PC-3 (cell line): ENCODE data around the gene DHX40.

ENCODE experiments used
- EZH2 ChIP-seq: fragments of 300-600 bp; sonication (generic); IDR thresholded peaks from one replicate; pipeline ENCODE4 v1.6.1; 2017; ENCODE audit warnings: antibody characterized with exemption, mild to moderate bottlenecking, low read length; ENCODE audit not compliant: unreplicated experiment
- EZH2phosphoT487 ChIP-seq: fragments of 300-600 bp; sonication (generic); IDR thresholded peaks from 2 replicates; pipeline ENCODE4 v1.6.1; 2018; ENCODE audit warnings: mild to moderate bottlenecking, antibody characterized with exemption, low read length, borderline replicate concordance
- TF ChIP-seq, protein P1 (sequence below): fragments of 300-600 bp; sonication (generic); conservative IDR thresholded peaks from 2 replicates; pipeline ENCODE4 v1.5.1; 2017; ENCODE audit warnings: antibody characterized with exemption, low read depth, mild to moderate bottlenecking, low read length

DNA sequence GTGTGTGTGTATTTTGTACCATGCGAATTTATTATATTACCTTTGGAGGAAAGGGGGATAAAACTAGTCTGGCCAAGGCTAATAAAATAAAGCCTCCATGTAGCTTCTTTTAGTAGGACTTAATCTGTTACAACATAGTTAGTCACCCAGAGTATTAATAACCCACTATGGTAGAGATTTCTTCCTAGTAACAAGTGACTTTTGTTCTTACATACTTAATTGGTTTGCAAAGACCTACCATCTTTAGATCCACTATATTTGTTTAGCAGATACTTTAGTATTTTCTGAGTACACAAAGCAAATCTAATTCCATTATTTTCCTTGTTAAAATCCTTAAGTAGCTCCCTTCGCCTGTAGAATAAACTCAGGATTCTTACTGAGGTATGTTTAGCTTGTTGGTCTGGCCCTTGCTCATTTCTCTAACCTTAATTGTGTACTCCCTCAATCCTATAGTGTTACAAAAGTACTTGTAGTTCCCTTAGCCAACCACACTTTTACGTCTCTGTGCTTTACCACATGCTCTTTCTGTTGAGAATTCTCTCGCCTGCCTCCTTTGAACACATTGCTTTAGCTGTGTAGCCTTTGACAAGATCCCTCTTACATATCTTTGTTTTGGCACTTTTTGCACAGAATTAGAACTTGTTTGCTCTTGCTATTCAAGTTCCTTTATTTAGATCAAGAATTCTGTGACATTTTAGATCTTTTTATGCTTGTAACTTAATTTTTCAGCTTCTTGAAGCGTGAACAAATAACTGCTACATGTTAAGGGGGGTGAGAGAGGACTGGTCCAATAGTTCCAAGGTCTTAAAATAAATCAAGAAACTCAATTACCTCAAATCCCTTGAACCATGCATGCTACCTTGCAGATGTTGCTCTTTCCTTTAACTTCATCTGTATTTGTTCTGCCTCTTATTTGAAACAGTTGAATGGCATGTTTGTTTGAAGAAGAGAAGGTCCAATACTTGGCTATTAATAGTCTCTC is 78.0 kb downstream of the DHX40 start:
- TF ChIP-seq, protein P1, sequence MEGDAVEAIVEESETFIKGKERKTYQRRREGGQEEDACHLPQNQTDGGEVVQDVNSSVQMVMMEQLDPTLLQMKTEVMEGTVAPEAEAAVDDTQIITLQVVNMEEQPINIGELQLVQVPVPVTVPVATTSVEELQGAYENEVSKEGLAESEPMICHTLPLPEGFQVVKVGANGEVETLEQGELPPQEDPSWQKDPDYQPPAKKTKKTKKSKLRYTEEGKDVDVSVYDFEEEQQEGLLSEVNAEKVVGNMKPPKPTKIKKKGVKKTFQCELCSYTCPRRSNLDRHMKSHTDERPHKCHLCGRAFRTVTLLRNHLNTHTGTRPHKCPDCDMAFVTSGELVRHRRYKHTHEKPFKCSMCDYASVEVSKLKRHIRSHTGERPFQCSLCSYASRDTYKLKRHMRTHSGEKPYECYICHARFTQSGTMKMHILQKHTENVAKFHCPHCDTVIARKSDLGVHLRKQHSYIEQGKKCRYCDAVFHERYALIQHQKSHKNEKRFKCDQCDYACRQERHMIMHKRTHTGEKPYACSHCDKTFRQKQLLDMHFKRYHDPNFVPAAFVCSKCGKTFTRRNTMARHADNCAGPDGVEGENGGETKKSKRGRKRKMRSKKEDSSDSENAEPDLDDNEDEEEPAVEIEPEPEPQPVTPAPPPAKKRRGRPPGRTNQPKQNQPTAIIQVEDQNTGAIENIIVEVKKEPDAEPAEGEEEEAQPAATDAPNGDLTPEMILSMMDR = no peak
- TF ChIP-seq EZH2phosphoT487 = no peak
- TF ChIP-seq EZH2 = no peak
